Psoas muscle (tissue), 8 donors: Measurements from ENCODE around the gene PRKN. TPM values are rescaled to one million over a fixed set of nuclear protein-coding genes. Genes with fewer than 3 reads are reported as not detected.

Source experiments
- ATAC-seq, 4 donors: fragments of 200-7000 bp; cut with Tn5 transposase; one replicate each; pipeline ENCODE4 v1.9.1; 2020; ENCODE audit warnings: moderate library complexity in 3 of 4, mild to moderate bottlenecking in 2 of 4
- DNase-seq, 2 donors: peaks; one replicate each; pipeline ENCODE4 v3.0.0-alpha.2; 2020
- H3K27ac ChIP-seq: fragments of 200-600 bp; one replicate; pipeline ENCODE4 v1.8.0; 2022
- H3K27me3 ChIP-seq, 3 donors: fragments of 200-600 bp in 1 of 3; one replicate each; pipeline versions ENCODE4 v1.6.1 to v1.8.0; 2013 to 2022; ENCODE audit warnings: low read length in 2 of 3, mild to moderate bottlenecking in 2 of 3, moderate library complexity in 1 of 3; ENCODE audit not compliant: insufficient read depth in 3 of 3
- H3K36me3 ChIP-seq, 2 donors: fragments of 200-600 bp in 1 of 2; one replicate each; pipeline versions ENCODE4 v1.6.1 to v1.8.0; 2013 to 2022; ENCODE audit warnings: low read depth in 1 of 2, mild to moderate bottlenecking in 1 of 2, moderate library complexity in 1 of 2; ENCODE audit not compliant: insufficient read depth in 1 of 2
- H3K4me1 ChIP-seq: fragments of 200-600 bp; one replicate; pipeline ENCODE4 v1.8.0; 2022
- H3K4me3 ChIP-seq: fragments of 200-600 bp; one replicate; pipeline ENCODE4 v1.8.0; 2022; ENCODE audit warnings: mild to moderate bottlenecking
- H3K9me3 ChIP-seq: fragments of 200-600 bp; one replicate; pipeline ENCODE4 v1.8.0; 2022
- WGBS, 3 donors: extraction: QIAGEN DNeasy Blood & Tissue Kit; methylation state at CpG; one replicate each; pipeline versions ENCODE4 v1.1.6 to v1.1.7; 2013; 5-methylcytosine and 5-hydroxymethylcytosine counted together
- intact Hi-C, 2 donors: fragments of 100-400 bp; cut with DNase I; formaldehyde crosslinking; loops; one replicate each; pipeline versions ENCODE4 v1.11.0 to v1.14.2; 2022
- polyA plus RNA-seq, 3 donors: library from polyadenylated mRNA; stranded (reverse); fragments of 200-250 nt; gene quantifications; one replicate each; pipeline ENCODE4 v1.2.3, GENCODE V29; 2013
- total RNA-seq, 4 donors: library from RNA; stranded (reverse); fragmentation: NEBNext Ultra II Directional in 2 of 4; extraction: Animal tissue kit (Norgen Biotek cat#: 25700) in 2 of 4; gene quantifications; one replicate each; pipeline versions ENCODE4 v1.2.1 to v1.2.4, GENCODE V29; 2021 to 2023
- TF ChIP-seq, protein P1 (sequence below): fragments of 200-600 bp; IDR thresholded peaks from one replicate; pipeline ENCODE4 v1.8.0; 2022; ENCODE audit warnings: antibody characterized with exemption
- donor health status: healthy with polysubstance abuse.
- donor health status: DM: no; HTN: no; CAD: no; lungs with moderate emphysema.
- donor health status: Bipolar disorder and iron deficiency.
- donor health status: healthy.
- donor health status: DM: yes; HTN: yes; CAD: no.
- donor health status: DM: no; HTN: no; CAD: no.
- donor health status: DM: no; HTN: no; CAD: no.
- donor health status: DM: yes; HTN: yes; CAD: no.

Gene PRKN
- total and polyA plus RNA-seq, 7 donors: 1.5 to 19.5 (median 11.7) TPM

DNA sequence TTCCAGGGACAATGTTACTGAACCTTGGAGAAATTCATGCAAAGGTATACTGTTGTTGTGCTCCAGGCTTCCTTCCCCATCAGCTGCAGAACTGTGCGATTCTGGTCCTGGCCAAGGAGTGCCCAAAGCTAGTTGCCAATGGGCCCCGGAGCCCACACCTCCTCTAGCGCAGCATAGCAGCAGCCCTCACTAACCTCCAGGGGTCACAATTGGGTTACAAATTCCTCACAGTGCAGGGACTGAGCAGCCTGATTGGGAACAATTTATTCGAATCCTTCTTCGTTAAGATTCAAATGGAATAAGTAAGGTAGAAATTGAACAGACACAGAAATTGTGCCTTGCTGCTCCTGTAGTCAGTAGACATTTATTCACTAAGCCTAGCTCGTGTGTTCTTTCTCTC is 284.9 kb downstream of the PRKN start:
- no peak overlapping the region for H3K27ac ChIP-seq
- intact Hi-C loops: no loop called here
- ATAC-seq: peak in 2 of 4 donors; percentile 54 to 61

DNA sequence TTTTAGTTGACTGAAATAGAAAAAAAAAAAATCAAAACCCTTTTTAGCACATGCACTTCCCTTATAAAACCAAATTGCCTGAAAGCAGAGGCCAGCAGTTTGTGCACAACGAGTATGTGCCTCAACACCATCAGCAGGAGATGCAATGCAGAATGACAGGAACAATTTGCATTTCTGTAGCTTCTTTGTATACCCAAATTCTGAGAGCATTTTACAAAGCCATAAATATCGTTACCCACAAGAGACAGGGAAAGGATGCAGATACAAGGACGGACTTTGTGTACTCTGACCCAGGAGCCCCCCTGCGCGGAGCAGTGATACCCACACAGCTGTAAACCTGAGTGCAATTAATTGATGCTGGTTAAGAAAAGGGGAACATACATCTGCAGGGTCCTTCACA is 285.6 kb downstream of the PRKN start:
- Histone ChIP-seq H3K4me1 (no peaks in the 10 kb centered on the region), H3K4me3 (no peak overlapping the region), H3K27me3 (no peaks in the 10 kb centered on the region), H3K36me3 (no peaks in the 10 kb centered on the region), H3K9me3 (peaks cover 3% of the 10 kb centered on the region), H3K27ac (no peak overlapping the region)
- DNase-seq: no peak
- intact Hi-C loops: no loop called here
- 79 to 85% (median 82%) methylated on average over 5 of the region's 5 CpGs for WGBS, 3 donors
- TF ChIP-seq, protein P1, sequence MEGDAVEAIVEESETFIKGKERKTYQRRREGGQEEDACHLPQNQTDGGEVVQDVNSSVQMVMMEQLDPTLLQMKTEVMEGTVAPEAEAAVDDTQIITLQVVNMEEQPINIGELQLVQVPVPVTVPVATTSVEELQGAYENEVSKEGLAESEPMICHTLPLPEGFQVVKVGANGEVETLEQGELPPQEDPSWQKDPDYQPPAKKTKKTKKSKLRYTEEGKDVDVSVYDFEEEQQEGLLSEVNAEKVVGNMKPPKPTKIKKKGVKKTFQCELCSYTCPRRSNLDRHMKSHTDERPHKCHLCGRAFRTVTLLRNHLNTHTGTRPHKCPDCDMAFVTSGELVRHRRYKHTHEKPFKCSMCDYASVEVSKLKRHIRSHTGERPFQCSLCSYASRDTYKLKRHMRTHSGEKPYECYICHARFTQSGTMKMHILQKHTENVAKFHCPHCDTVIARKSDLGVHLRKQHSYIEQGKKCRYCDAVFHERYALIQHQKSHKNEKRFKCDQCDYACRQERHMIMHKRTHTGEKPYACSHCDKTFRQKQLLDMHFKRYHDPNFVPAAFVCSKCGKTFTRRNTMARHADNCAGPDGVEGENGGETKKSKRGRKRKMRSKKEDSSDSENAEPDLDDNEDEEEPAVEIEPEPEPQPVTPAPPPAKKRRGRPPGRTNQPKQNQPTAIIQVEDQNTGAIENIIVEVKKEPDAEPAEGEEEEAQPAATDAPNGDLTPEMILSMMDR: no peak
- no peak for ATAC-seq

More for the DNA sequence above, 284.9 kb downstream of the PRKN start:
- 58 to 74% (median 74%) methylated on average over 6 of the region's 6 CpGs for WGBS, 3 donors
- Histone ChIP-seq H3K4me1 (no peaks in the 10 kb centered on the region), H3K36me3 (no peaks in the 10 kb centered on the region), H3K27me3 (no peaks in the 10 kb centered on the region), H3K9me3 (peaks cover 3% of the 10 kb centered on the region), H3K4me3 (no peak overlapping the region)
- TF ChIP-seq, protein P1: peak; percentile 19
- DNase-seq: no peak

DNA sequence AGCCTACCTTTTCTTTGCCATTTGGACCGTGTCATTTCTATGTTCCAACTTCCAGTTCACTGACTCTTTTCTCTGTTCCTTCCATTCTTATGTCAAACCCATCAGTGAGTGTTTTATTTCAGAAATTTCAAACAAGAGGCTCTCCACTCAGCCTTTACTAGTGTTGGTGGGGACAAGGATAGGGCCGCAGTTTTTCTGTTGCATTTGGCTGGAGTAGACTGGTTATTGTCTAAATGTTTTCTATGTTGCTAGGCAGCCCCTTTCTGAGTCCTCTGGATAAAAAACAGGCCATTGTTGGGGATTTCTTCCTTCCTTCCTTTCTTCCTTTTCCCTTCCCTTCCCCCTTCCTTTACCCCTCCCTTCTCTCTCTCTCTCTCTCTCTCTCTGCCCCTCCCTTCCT is 288.6 kb downstream of the PRKN start:
- Histone ChIP-seq H3K4me3 (no peak overlapping the region), H3K27ac (no peak overlapping the region), H3K27me3 (no peaks in the 10 kb centered on the region), H3K4me1 (no peaks in the 10 kb centered on the region), H3K9me3 (peaks cover 3% of the 10 kb centered on the region), H3K36me3 (no peaks in the 10 kb centered on the region)
- DNase-seq (no peak), ATAC-seq (no peak)
- 70 to 82% (median 82%) methylated on average over 2 of the region's 2 CpGs for WGBS, 3 donors
- TF ChIP-seq, protein P1: no peak
- intact Hi-C loops: no loop called here

DNA sequence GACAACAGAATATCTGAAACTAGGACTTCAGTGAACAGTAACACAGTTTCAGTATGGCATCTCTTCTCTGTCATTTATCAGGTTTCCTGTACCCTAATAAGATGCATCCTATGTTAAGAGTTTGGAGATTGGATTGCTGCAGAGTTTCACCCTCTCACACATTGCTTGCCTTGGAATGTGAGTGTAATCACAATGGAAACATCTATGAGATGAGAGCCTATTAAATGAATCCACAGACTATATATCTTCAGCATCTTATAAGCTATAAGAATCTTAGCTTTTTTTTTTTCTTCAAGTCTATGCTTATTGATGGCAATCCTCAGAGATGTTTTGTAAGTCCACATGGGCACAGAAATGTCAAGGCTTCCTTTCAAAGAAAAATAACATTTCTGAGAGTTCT is 292.5 kb downstream of the PRKN start:
- ATAC-seq: no peak
- Histone ChIP-seq H3K36me3 (no peaks in the 10 kb centered on the region), H3K4me3 (no peak overlapping the region), H3K4me1 (no peaks in the 10 kb centered on the region), H3K9me3 (peaks cover 3% of the 10 kb centered on the region), H3K27me3 (no peaks in the 10 kb centered on the region), H3K27ac (no peak overlapping the region)
- TF ChIP-seq, protein P1: no peak
- intact Hi-C loops: no loop called here
- no peak for DNase-seq

DNA sequence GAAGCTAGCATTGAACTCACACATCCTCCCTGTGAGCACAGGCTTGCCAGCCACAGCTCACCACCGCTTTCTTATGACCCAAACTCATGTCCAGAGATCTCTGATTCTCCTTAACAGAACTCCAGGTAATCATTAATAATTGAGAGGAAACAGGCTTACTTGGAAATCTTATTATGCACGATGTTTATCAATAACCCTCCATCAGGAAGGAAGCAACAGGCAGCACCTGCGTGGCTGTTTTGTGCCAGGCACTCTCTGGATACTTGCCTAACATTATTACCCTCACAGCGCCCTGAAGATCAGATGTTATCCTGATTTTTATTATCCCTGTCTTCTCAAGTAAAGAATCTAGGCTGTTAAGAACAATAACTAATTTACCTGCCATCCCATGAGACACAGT is 306.6 kb downstream of the PRKN start:
- H3K36me3 ChIP-seq: no peaks in the 10 kb centered on the region
- ATAC-seq (no peak), DNase-seq (no peak)
- no peaks in the 10 kb centered on the region for H3K9me3 ChIP-seq
- intact Hi-C loops: no loop called here
- H3K4me3 ChIP-seq: no peak overlapping the region
- H3K27me3 ChIP-seq: no peaks in the 10 kb centered on the region
- TF ChIP-seq, protein P1: no peak
- WGBS, 3 donors: 82 to 86% (median 83%) methylated on average over 4 of the region's 4 CpGs
- H3K27ac ChIP-seq: no peak overlapping the region
- no peaks in the 10 kb centered on the region for H3K4me1 ChIP-seq
